WTC11 (cell line): ENCODE measurements around the gene OPCML. TPM values are rescaled to one million over a fixed set of nuclear protein-coding genes. Genes with fewer than 3 reads are reported as not detected.

ENCODE experiments used
- ATAC-seq: fragments of 200-7000 bp; cut with Tn5 transposase; 2 replicates; pipeline ENCODE4 v1.10.0; 2021; ENCODE audit warnings: mild to moderate bottlenecking, moderate library complexity
- CTCF ChIA-PET: fragments of 300-600 bp; sonication (Branson Sonifier 250); formaldehyde crosslinking; loops from one replicate; lab custom pipeline; 2021; ENCODE audit warnings: antibody characterized with exemption; lab: Charles Lee
- POLR2A ChIA-PET: fragments of 350-600 bp; sonication (Branson Sonifier 250); formaldehyde crosslinking; loops from one replicate; lab custom pipeline; 2021; ENCODE audit warnings: antibody characterized with exemption; lab: Charles Lee
- DNase-seq: peaks from one replicate; pipeline ENCODE4 v3.0.0; 2021; ENCODE audit warnings: low spot score
- H3K27ac Mint-ChIP-seq: 2 replicates; pipeline ENCODE4 v1.8.0; 2021; ENCODE audit warnings: mixed read lengths
- H3K27me3 Mint-ChIP-seq: 2 replicates; pipeline ENCODE4 v1.8.0; 2021; ENCODE audit warnings: low read depth, mild to moderate bottlenecking, moderate library complexity, mixed read lengths
- H3K36me3 Mint-ChIP-seq: 2 replicates; pipeline ENCODE4 v1.8.0; 2021; ENCODE audit warnings: mixed read lengths
- H3K4me1 Mint-ChIP-seq: 2 replicates; pipeline ENCODE4 v1.8.0; 2022; ENCODE audit warnings: mixed read lengths
- H3K4me3 Mint-ChIP-seq: 2 replicates; pipeline ENCODE4 v1.8.0; 2021; ENCODE audit warnings: mild to moderate bottlenecking, moderate library complexity, mixed read lengths
- H3K9me3 Mint-ChIP-seq: 2 replicates; pipeline ENCODE4 v1.8.0; 2021; ENCODE audit warnings: mixed read lengths
- ESRRA ChIP-seq: sonication (generic); formaldehyde crosslinking; IDR thresholded peaks from 2 replicates; pipeline ENCODE4 v1.8.1; 2022; ENCODE audit warnings: mild to moderate bottlenecking, missing genetic modification reagents, borderline replicate concordance
- FOXK1 ChIP-seq: sonication (generic); formaldehyde crosslinking; IDR thresholded peaks from 2 replicates; pipeline ENCODE4 v1.8.0; 2022; ENCODE audit warnings: mild to moderate bottlenecking, moderate library complexity, missing genetic modification reagents
- GABPB1 ChIP-seq: sonication (generic); formaldehyde crosslinking; IDR thresholded peaks from 2 replicates; pipeline ENCODE4 v1.8.1; 2023; ENCODE audit warnings: mild to moderate bottlenecking, missing genetic modification reagents
- HMGXB4 ChIP-seq: sonication (generic); formaldehyde crosslinking; IDR thresholded peaks from 2 replicates; pipeline ENCODE4 v1.8.1; 2023; ENCODE audit warnings: mild to moderate bottlenecking, moderate library complexity, missing genetic modification reagents
- JAZF1 ChIP-seq: fragments of 250-450 bp; sonication (Bioruptor Pico); IDR thresholded peaks from 2 replicates; pipeline ENCODE4 v1.9.0; 2021; ENCODE audit warnings: moderate library complexity, mild to moderate bottlenecking, inconsistent platforms
- NFATC4 ChIP-seq: fragments of 250-450 bp; sonication (Bioruptor Pico); IDR thresholded peaks from 2 replicates; pipeline ENCODE4 v1.9.0; 2021; ENCODE audit warnings: mild to moderate bottlenecking
- NFYB ChIP-seq: sonication (generic); formaldehyde crosslinking; conservative IDR thresholded peaks from 2 replicates; pipeline ENCODE4 v1.8.0; 2022; ENCODE audit warnings: low read depth, missing genetic modification reagents
- NR2C2 ChIP-seq: sonication (generic); formaldehyde crosslinking; IDR thresholded peaks from 2 replicates; pipeline ENCODE4 v1.8.0; 2022; ENCODE audit warnings: mild to moderate bottlenecking, missing genetic modification reagents
- OVOL2 ChIP-seq: fragments of 250-450 bp; sonication (Bioruptor Pico); IDR thresholded peaks from 2 replicates; pipeline ENCODE4 v1.9.0; 2021; ENCODE audit warnings: mild to moderate bottlenecking, borderline replicate concordance
- PREB ChIP-seq: sonication (generic); formaldehyde crosslinking; IDR thresholded peaks from 2 replicates; pipeline ENCODE4 v1.8.1; 2022; ENCODE audit warnings: mild to moderate bottlenecking, missing genetic modification reagents, moderate library complexity, borderline replicate concordance
- RELA ChIP-seq: sonication (generic); formaldehyde crosslinking; IDR thresholded peaks from 2 replicates; pipeline ENCODE4 v1.8.1; 2022; ENCODE audit warnings: missing genetic modification reagents, mild to moderate bottlenecking, borderline replicate concordance
- SMAD3 ChIP-seq: sonication (generic); formaldehyde crosslinking; IDR thresholded peaks from 2 replicates; pipeline ENCODE4 v1.8.0; 2022; ENCODE audit warnings: missing genetic modification reagents, mild to moderate bottlenecking, borderline replicate concordance
- TEAD1 ChIP-seq: sonication (generic); formaldehyde crosslinking; IDR thresholded peaks from 2 replicates; pipeline ENCODE4 v1.8.0; 2022; ENCODE audit warnings: mild to moderate bottlenecking, missing genetic modification reagents
- ZNF121 ChIP-seq: sonication (generic); formaldehyde crosslinking; IDR thresholded peaks from 2 replicates; pipeline ENCODE4 v1.8.0; 2023; ENCODE audit warnings: missing genetic modification reagents
- ZNF138 ChIP-seq: sonication (generic); formaldehyde crosslinking; conservative IDR thresholded peaks from 2 replicates; pipeline ENCODE4 v1.8.1; 2022; ENCODE audit warnings: mild to moderate bottlenecking, moderate library complexity, missing genetic modification reagents
- ZNF219 ChIP-seq: sonication (generic); formaldehyde crosslinking; IDR thresholded peaks from 2 replicates; pipeline ENCODE4 v1.8.0; 2023; ENCODE audit warnings: missing genetic modification reagents, mild to moderate bottlenecking, borderline replicate concordance
- ZNF232 ChIP-seq: sonication (generic); formaldehyde crosslinking; IDR thresholded peaks from 2 replicates; pipeline ENCODE4 v1.8.0; 2022; ENCODE audit warnings: mild to moderate bottlenecking, missing genetic modification reagents
- ZNF281 ChIP-seq: sonication (generic); formaldehyde crosslinking; IDR thresholded peaks from 2 replicates; pipeline ENCODE4 v1.8.0; 2023; ENCODE audit warnings: mild to moderate bottlenecking, missing genetic modification reagents
- total RNA-seq: library from RNA; stranded (reverse); gene quantifications from 3 replicates; pipeline ENCODE4 v1.2.3, GENCODE V29; 2021
- TF ChIP-seq, protein P1 (sequence below): fragments of 250-450 bp; sonication (Bioruptor Pico); conservative IDR thresholded peaks from 2 replicates; pipeline ENCODE4 v1.9.0; 2021; ENCODE audit warnings: mild to moderate bottlenecking
- TF ChIP-seq, protein P2 (sequence below): fragments of 250-450 bp; sonication (Bioruptor Pico); IDR thresholded peaks from 2 replicates; pipeline ENCODE4 v1.9.0; 2021; ENCODE audit warnings: mild to moderate bottlenecking

The OPCML gene
- total RNA-seq, 1 experiment from 2014 or later: 1.5 TPM

GRCh38 chr11:133480722-133481121, 51.6 kb downstream of the OPCML start:
- no peak for TF ChIP-seq ZNF219 (CRISPR knock-in tag)
- TF ChIP-seq, all 79 proteins: peak for 0
- Mint-ChIP-seq H3K27ac (no peak overlapping the region), H3K27me3 (no peaks in the 10 kb centered on the region), H3K9me3 (no peaks in the 10 kb centered on the region), H3K36me3 (no peaks in the 10 kb centered on the region), H3K4me1 (0 out of 2 replicates have a peak, but pooled peaks cover 7% of the 10 kb centered on the region), H3K4me3 (no peak overlapping the region)
- POLR2A ChIA-PET: no interaction called here
- CTCF ChIA-PET: interaction anchor here (0.8 kb wide), 1 partner anchor 91 kb away, joined by 3 read pairs; no protein-coding TSS in a partner anchor
- DNase-seq (no peak), ATAC-seq (no peak)

DNA sequence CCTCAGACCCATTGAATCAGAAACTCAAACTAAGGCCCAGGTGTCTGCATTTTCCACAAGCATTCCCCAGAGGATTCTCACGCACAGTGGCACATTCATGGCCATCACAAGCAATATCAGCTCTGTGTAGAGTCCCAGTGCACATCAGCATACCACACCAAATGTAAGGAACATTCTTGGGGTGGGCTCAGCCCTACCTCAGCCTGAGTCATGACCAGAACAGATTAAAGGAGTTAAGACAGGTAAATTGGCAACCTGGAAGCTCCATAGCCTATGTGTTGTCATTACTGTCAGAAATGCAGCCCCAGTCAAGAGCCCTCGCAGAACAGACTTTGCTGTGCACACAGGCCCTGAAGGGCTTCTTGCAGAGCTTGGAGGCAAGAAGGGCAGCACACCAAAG, 53.1 kb downstream of the OPCML start:
- no peak for ATAC-seq
- no peaks in the 10 kb centered on the region for H3K9me3 Mint-ChIP-seq
- no peak for DNase-seq
- H3K4me1 Mint-ChIP-seq: peaks cover 13% of the 10 kb centered on the region; the same call in 1 of the 2 replicates
- no peaks in the 10 kb centered on the region for H3K36me3 Mint-ChIP-seq
- TF ChIP-seq RELA (CRISPR knock-in tag) (no peak), HMGXB4 (CRISPR knock-in tag) (no peak), TEAD1 (CRISPR knock-in tag) (no peak), NFYB (CRISPR knock-in tag) (no peak), ZNF232 (no peak), JAZF1 (no peak), PREB (CRISPR knock-in tag) (no peak), ZNF281 (CRISPR knock-in tag) (no peak), ZNF121 (no peak), NR2C2 (CRISPR knock-in tag) (no peak), OVOL2 (no peak), FOXK1 (CRISPR knock-in tag) (no peak), ZNF138 (CRISPR knock-in tag) (no peak), NFATC4 (CRISPR knock-in tag) (no peak), SMAD3 (no peak), GABPB1 (CRISPR knock-in tag) (no peak), ESRRA (CRISPR knock-in tag) (no peak)
- TF ChIP-seq, protein P1, sequence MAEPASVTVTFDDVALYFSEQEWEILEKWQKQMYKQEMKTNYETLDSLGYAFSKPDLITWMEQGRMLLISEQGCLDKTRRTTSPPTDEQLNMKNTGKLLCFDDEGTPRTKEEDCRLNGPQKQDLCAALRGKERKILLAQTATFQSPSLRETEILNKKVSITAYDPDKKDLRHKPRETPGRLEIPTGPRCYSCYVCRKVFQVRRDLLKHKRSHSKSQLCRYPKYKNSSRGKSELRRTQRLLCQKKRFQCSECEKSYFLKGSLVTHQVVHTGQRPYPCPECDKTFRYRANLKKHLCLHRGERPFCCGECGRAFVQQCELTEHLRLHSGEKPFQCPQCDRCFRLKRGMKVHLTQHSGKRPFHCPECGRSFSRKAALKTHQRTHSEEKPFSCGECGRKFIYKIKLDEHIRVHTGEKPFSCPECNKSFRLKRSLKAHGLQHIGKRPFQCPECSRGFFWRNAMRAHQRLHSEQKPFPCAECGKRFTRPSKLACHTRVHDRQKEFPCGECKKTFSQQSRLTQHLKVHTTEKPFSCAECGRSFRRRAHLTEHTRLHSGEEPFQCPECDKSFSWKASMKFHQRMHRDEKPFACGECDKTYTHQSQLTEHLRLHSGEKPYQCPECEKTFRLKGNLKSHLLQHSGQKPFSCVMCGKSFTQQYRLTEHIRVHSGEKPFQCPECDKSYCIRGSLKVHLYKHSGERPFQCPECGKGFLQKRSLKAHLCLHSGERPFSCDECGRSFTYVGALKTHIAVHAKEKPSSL: no peak
- TF ChIP-seq, protein P2, sequence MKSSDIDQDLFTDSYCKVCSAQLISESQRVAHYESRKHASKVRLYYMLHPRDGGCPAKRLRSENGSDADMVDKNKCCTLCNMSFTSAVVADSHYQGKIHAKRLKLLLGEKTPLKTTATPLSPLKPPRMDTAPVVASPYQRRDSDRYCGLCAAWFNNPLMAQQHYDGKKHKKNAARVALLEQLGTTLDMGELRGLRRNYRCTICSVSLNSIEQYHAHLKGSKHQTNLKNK (CRISPR knock-in tag): no peak
- TF ChIP-seq, all 79 proteins: peak for 0
- ChIA-PET POLR2A (no interaction called here), CTCF (interaction anchor here (0.6 kb wide), 1 partner anchor 396 kb away, joined by 5 read pairs; no protein-coding TSS in a partner anchor)
- H3K27ac Mint-ChIP-seq: no peak overlapping the region
- H3K27me3 Mint-ChIP-seq: no peaks in the 10 kb centered on the region
- H3K4me3 Mint-ChIP-seq: no peak overlapping the region
